ENCODE results near the gene TACSTD2. TPM values are rescaled to one million over a fixed set of nuclear protein-coding genes. Genes with fewer than 3 reads are reported as not detected.

The TACSTD2 gene
- total and polyA plus RNA-seq, 12 donors, result 0.22 to 2.5 (median 0.92) TPM; not detected in 1

DNA sequence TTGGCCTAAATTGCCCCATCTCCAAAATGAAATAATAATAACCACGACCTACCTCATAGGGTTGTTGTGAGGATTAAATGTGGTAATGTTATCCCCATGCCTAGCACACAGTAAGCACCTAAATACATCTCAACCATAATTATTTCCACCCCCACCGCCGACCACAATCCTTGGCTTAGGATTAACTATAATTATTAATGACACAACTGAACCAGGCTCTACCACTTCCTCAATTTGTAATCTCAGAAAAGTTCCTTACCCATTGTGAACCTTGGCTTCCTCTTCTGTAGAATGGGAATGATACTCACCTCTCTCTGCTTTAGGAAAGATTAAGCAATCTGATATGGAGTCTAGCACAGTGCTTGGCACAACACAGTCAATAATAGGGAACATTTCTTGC is 44.3 kb upstream of the TACSTD2 start:
- no peak overlapping the region for H3K27ac ChIP-seq
- no peak overlapping the region for H3K4me3 ChIP-seq
- no peak for TF ChIP-seq POLR2A (IDR thresholded peaks at IDR 0.05)
- TF ChIP-seq, protein P1, sequence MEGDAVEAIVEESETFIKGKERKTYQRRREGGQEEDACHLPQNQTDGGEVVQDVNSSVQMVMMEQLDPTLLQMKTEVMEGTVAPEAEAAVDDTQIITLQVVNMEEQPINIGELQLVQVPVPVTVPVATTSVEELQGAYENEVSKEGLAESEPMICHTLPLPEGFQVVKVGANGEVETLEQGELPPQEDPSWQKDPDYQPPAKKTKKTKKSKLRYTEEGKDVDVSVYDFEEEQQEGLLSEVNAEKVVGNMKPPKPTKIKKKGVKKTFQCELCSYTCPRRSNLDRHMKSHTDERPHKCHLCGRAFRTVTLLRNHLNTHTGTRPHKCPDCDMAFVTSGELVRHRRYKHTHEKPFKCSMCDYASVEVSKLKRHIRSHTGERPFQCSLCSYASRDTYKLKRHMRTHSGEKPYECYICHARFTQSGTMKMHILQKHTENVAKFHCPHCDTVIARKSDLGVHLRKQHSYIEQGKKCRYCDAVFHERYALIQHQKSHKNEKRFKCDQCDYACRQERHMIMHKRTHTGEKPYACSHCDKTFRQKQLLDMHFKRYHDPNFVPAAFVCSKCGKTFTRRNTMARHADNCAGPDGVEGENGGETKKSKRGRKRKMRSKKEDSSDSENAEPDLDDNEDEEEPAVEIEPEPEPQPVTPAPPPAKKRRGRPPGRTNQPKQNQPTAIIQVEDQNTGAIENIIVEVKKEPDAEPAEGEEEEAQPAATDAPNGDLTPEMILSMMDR (IDR thresholded peaks at IDR 0.05), result no peak
- no peaks in the 10 kb centered on the region for H3K27me3 ChIP-seq
- DNase-seq, result no peak
- no peaks in the 10 kb centered on the region for H3K36me3 ChIP-seq (replicated peaks in 1 of 2)
- intact Hi-C loops (cut with DNase I), result no loop called here
- WGBS, 4 donors, result 59 to 93% (median 79%) methylated on average over 3 of the region's 3 CpGs
- no peaks in the 10 kb centered on the region for H3K9me3 ChIP-seq (replicated peaks in 1 of 3)
- H3K4me1 ChIP-seq (replicated peaks in 1 of 2), result no peaks in the 10 kb centered on the region

DNA sequence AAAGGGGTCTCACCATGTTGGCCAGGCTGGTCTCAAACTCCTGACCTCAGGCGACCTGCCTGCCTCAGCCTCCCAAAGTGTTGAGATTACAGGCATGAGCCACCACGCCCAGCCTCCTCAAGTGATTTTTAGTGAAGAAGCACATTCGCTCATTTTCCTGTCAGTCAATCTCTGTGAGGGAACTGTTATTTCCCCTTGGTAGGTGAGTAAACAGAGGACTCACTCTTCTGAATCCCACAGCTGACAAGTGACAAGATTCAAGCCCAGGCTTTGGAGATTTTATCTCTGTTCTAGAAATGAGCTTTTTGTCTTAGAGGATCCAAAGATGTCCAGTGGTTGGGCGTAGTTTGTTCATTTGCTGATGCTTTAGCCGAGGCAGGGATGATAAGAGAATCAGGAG is 43.9 kb upstream of the TACSTD2 start:
- intact Hi-C loops (cut with DNase I), result no loop called here
- Histone ChIP-seq H3K27me3 (no peaks in the 10 kb centered on the region), H3K9me3 (replicated peaks in 1 of 3) (no peaks in the 10 kb centered on the region), H3K36me3 (replicated peaks in 1 of 2) (no peaks in the 10 kb centered on the region), H3K4me1 (replicated peaks in 1 of 2) (no peaks in the 10 kb centered on the region), H3K4me3 (no peak overlapping the region), H3K27ac (no peak overlapping the region)
- TF ChIP-seq POLR2A (IDR thresholded peaks at IDR 0.05), result no peak
- TF ChIP-seq, protein P1 (IDR thresholded peaks at IDR 0.05), result no peak
- 83 to 91% (median 85%) methylated on average over 5 of the region's 5 CpGs for WGBS, 4 donors
- DNase-seq, result no peak

DNA sequence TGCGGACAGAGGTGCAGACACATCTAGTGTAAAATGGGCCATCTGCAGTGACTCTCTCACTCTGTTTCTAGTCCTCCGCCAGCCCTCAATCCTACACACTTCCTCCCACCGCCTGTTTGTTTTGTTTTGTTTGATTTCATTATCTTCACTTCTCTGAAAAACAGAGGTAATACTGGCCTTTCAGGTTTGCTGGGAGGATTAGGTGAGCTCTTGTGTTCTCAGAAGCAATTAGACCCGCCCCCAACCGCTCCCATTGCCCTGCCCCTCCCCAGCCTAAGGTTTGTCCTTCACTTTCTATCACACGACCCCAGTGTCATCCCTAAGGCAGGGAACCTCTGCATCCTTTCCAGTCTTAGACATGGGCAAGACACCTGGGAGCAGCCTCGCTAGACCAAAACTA is 43.2 kb upstream of the TACSTD2 start:
- intact Hi-C loops (cut with DNase I), result no loop called here
- no peak overlapping the region for H3K4me3 ChIP-seq
- no peak for TF ChIP-seq POLR2A (IDR thresholded peaks at IDR 0.05)
- TF ChIP-seq, protein P1 (IDR thresholded peaks at IDR 0.05), result no peak
- no peaks in the 10 kb centered on the region for H3K4me1 ChIP-seq (replicated peaks in 1 of 2)
- no peaks in the 10 kb centered on the region for H3K27me3 ChIP-seq
- no peaks in the 10 kb centered on the region for H3K9me3 ChIP-seq (replicated peaks in 1 of 3)
- no peak overlapping the region for H3K27ac ChIP-seq
- no peaks in the 10 kb centered on the region for H3K36me3 ChIP-seq (replicated peaks in 1 of 2)
- WGBS, 4 donors, result 78 to 83% (median 82%) methylated on average over 7 of the region's 7 CpGs
- no peak for DNase-seq

DNA sequence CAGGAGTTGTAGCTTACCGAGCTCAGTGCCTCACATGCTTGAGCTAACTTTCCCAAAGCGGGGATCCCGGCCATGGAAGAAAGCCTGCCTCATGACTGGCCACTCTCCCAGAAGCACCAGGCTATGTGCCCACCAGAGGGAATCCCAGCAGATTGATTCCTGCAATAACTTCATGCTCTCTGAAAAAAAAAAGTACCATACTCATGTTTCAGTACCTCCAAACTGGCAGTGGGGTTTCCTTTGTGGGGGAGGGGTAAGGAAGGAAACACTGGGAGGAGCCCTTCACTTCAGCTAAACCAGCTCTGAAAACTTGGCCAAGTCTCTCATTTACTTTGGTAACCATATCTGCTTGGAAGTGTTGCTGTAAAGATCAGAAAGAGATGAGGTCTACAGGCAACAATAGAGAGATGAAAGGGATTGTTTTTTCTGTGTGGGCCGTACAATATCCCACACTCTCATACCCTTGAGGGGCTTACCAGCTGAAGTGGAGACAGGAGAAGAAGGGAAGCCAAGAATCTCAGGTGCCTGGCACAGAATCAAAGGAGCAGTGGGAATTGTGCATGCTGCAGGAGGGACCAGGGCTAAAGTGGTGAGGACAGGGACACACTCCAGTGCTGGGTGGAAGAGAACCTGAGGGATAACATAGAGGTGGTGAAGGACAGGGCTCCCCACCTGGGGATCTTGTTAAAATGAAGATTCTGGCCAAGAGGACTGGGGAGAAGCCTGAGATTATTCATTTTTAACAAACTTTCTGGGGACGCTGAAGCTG is 42.4 kb upstream of the TACSTD2 start:
- TF ChIP-seq, protein P1 (IDR thresholded peaks at IDR 0.05), result no peak
- no peak for TF ChIP-seq POLR2A (IDR thresholded peaks at IDR 0.05)
- 66 to 82% (median 76%) methylated on average over 3 to 5 of the region's 5 CpGs for WGBS, 4 donors
- no peak overlapping the region for H3K4me3 ChIP-seq
- intact Hi-C loops (cut with DNase I), result no loop called here
- H3K9me3 ChIP-seq (replicated peaks in 1 of 3), result no peaks in the 10 kb centered on the region
- H3K36me3 ChIP-seq (replicated peaks in 1 of 2), result no peaks in the 10 kb centered on the region
- no peak for DNase-seq
- no peaks in the 10 kb centered on the region for H3K27me3 ChIP-seq
- no peak overlapping the region for H3K27ac ChIP-seq
- H3K4me1 ChIP-seq (replicated peaks in 1 of 2), result no peaks in the 10 kb centered on the region
